Ovary (tissue), 3 donors: Measurements from ENCODE around the gene KCNJ18.
"Not testable (repeated sequence)": the region's sequence is repeated elsewhere in the genome, so short reads cannot be mapped to it uniquely, and the experiment has no call there.

Source experiments
- POLR2A ChIP-seq: fragments of 450-650 bp; IDR thresholded peaks from one replicate; pipeline ENCODE4 v1.6.1; 2017; ENCODE audit warnings: antibody characterized with exemption, mild to moderate bottlenecking, moderate library complexity
- TF ChIP-seq, protein P1 (sequence below), 3 donors: fragments of 450-650 bp in 2 of 3; fragments of 200-600 bp in 1 of 3; IDR thresholded peaks; one replicate each; pipeline versions ENCODE4 v1.5.1 to v1.8.0; 2016 to 2022; ENCODE audit warnings: antibody characterized with exemption in 3 of 3, mild to moderate bottlenecking in 1 of 3
- donor health status: DM: no; HTN: no; CAD: no.

DNA sequence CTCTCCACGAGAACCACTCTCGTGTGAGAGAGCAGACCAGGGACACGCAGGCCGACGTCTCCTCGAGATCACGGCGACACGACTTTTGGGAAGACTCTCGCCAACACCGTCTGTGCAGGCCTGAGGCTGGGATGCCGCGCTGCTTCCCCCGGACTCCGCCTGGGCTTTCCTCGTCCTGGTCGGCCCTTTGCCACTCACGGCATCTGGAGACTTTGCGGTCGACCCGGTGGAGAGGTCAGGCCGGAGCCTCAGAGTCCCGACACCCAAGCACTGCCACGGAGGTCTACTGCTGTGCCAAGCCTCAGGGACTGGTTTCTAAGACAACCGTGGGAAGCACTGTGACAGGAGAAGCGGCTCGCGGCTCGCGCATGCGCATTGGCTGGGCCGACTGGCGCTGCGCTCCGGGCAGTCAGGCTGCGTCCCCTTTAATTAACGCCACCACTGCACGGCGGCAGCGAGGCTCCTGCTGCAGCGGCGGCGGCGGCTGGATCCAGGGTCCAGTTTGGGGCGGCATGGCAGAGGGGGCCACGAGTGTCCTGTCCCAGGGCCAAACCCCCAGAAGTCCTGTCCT lies 9.1 kb upstream of the KCNJ18 start:
- TF ChIP-seq POLR2A, result not testable (repeated sequence)
- TF ChIP-seq, protein P1, sequence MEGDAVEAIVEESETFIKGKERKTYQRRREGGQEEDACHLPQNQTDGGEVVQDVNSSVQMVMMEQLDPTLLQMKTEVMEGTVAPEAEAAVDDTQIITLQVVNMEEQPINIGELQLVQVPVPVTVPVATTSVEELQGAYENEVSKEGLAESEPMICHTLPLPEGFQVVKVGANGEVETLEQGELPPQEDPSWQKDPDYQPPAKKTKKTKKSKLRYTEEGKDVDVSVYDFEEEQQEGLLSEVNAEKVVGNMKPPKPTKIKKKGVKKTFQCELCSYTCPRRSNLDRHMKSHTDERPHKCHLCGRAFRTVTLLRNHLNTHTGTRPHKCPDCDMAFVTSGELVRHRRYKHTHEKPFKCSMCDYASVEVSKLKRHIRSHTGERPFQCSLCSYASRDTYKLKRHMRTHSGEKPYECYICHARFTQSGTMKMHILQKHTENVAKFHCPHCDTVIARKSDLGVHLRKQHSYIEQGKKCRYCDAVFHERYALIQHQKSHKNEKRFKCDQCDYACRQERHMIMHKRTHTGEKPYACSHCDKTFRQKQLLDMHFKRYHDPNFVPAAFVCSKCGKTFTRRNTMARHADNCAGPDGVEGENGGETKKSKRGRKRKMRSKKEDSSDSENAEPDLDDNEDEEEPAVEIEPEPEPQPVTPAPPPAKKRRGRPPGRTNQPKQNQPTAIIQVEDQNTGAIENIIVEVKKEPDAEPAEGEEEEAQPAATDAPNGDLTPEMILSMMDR (IDR thresholded peaks at IDR 0.05), result not testable (repeated sequence)
